ENCODE measurements around the gene PAX2. TPM values are rescaled to one million over a fixed set of nuclear protein-coding genes. Genes with fewer than 3 reads are reported as not detected.

The PAX2 gene
- total RNA-seq, 4 donors from 2014 or later, result not detected

DNA sequence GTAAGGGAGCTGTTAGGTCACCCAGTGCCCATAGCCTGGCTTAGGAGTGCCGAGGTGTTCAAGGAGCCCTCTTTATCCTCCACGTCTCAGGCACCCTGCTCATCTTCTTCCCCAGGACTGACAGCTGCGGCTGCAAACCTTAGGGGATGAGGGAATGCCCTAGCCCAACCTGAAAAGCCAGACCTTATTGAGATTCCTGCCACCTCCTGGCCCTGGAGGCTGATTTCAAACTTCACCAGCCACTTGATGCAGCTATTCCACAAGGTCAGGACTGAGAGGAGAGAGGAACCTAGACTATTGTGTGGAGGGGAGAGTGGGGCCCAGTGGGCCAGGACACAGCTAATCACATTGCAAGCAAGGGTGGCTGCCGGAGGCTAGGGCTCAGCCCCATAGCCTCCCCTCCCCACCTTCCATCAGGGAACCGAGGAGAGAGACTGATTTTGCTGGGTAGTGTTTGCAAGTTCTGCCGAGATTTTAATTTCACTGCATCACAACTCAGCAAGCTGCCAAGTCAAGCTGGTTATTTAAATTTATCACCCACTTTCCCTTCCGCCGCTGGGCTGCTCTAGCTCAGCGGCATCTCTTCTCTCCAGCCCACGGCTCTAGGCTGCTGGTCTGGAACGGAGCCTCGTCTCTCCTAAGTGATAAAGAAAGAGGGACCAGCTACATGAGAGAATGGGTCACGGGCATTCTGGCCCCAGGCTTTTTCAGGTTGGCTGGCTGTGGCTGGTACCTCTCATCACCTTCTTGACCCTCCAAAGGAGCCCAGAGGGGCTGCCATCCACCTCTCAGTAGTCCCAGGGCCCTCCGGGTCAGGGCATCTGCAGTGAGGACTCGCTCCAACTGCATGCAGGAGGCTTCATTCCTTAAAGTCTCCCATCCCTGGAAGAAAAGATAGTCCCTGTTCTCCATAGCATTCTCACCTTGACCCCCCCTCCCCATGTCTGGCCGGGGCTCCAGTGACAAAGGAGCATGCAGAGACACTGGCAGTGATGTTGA is 66.7 kb downstream of the PAX2 start:
- no peak overlapping the region for H3K27ac ChIP-seq
- H3K4me1 ChIP-seq, result no peaks in the 10 kb centered on the region
- H3K4me3 ChIP-seq, result no peak overlapping the region
- H3K9me3 ChIP-seq, result no peaks in the 10 kb centered on the region
- no peaks in the 10 kb centered on the region for H3K36me3 ChIP-seq
- WGBS, 2 donors (ENCODE audit: low coverage in 1 of 2), result 71 to 75% methylated on average over 3 to 8 of the region's 16 CpGs
- no peak for ATAC-seq
- TF ChIP-seq POLR2A (IDR thresholded peaks at IDR 0.05) (no peak), POLR2AphosphoS5 (IDR thresholded peaks at IDR 0.05) (no peak), EP300 (IDR thresholded peaks at IDR 0.05) (no peak)
- H3K27me3 ChIP-seq, result peaks cover 99% of the 10 kb centered on the region

DNA sequence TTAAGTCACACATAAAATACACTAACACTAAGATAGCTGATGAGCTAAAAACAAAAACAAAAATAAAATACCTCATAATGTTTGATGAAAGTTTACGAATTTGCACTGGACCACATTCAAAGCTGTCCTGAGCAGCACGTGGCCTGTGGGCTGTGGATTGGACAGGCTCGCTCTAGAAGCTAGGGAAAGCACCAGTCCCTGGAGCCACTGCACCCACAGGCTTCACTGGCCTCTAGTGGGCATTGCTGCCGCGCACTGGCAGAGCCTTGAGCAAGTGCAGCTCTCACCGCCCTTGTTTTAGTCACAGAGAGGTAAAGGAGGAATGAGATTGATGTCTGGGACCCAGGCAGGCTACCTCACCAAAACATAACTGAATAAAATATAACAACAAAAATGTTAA is 67.6 kb downstream of the PAX2 start:
- H3K27ac ChIP-seq, result no peak overlapping the region
- no peaks in the 10 kb centered on the region for H3K4me1 ChIP-seq
- TF ChIP-seq EP300 (IDR thresholded peaks at IDR 0.05), result no peak
- TF ChIP-seq POLR2AphosphoS5 (IDR thresholded peaks at IDR 0.05), result no peak
- TF ChIP-seq POLR2A (IDR thresholded peaks at IDR 0.05), result no peak
- TF ChIP-seq, protein P1, sequence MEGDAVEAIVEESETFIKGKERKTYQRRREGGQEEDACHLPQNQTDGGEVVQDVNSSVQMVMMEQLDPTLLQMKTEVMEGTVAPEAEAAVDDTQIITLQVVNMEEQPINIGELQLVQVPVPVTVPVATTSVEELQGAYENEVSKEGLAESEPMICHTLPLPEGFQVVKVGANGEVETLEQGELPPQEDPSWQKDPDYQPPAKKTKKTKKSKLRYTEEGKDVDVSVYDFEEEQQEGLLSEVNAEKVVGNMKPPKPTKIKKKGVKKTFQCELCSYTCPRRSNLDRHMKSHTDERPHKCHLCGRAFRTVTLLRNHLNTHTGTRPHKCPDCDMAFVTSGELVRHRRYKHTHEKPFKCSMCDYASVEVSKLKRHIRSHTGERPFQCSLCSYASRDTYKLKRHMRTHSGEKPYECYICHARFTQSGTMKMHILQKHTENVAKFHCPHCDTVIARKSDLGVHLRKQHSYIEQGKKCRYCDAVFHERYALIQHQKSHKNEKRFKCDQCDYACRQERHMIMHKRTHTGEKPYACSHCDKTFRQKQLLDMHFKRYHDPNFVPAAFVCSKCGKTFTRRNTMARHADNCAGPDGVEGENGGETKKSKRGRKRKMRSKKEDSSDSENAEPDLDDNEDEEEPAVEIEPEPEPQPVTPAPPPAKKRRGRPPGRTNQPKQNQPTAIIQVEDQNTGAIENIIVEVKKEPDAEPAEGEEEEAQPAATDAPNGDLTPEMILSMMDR (IDR thresholded peaks at IDR 0.05), result no peak
- H3K27me3 ChIP-seq, result peaks cover 99% of the 10 kb centered on the region
- WGBS, 2 donors (ENCODE audit: low coverage in 1 of 2), result 70 to 74% methylated on average over 4 to 5 of the region's 6 CpGs
- H3K36me3 ChIP-seq, result no peaks in the 10 kb centered on the region
- H3K9me3 ChIP-seq, result no peaks in the 10 kb centered on the region
- H3K4me3 ChIP-seq, result no peak overlapping the region
- ATAC-seq, result no peak

DNA sequence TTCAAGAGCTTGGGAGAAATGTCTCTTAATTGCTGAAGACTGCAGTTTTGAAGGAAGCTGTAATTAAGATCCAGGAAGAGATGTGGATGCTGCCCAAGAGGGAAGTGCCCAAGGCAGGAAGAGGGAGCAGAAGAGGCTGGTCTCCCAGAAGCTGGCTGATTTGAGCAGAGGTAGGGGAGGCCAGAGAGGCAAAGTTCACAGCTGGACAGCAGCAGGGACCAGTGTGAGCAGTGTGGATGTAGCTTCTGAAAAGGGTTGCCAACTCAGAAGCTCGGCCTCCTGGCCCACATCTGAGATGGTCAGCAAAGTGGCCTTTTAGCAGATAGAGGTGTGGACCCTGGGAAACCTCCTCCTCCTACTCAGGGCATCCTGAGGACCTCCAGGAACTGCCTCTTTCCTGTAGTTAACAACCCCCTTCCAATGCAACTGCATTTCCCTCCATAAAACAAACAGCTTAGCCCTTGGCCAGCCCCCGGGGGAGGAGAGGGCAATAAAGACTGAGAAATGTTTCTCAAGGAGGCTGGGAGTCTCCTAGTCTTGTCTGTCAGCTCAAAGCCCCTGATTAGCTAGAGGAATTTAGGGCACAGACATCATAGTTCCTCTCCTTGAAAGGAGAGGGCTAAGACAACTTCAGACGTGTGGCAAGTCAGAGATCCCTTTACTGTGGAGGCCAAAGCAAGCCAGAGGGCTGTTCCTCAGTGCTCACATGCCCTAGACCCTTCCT is 69.5 kb downstream of the PAX2 start:
- no peaks in the 10 kb centered on the region for H3K9me3 ChIP-seq
- TF ChIP-seq POLR2AphosphoS5 (IDR thresholded peaks at IDR 0.05), result no peak
- TF ChIP-seq POLR2A (IDR thresholded peaks at IDR 0.05), result no peak
- TF ChIP-seq EP300 (IDR thresholded peaks at IDR 0.05), result no peak
- TF ChIP-seq, protein P1 (IDR thresholded peaks at IDR 0.05), result no peak
- H3K36me3 ChIP-seq, result no peaks in the 10 kb centered on the region
- ATAC-seq, result no peak
- H3K4me1 ChIP-seq, result no peaks in the 10 kb centered on the region
- H3K27ac ChIP-seq, result no peak overlapping the region
- H3K4me3 ChIP-seq, result no peak overlapping the region
- WGBS, 2 donors (ENCODE audit: low coverage in 1 of 2), result 20% methylated on average over 1 of the region's 3 CpGs; no CpG with 5 or more reads in 1 of the 2 donors
- H3K27me3 ChIP-seq, result peaks cover 99% of the 10 kb centered on the region

DNA sequence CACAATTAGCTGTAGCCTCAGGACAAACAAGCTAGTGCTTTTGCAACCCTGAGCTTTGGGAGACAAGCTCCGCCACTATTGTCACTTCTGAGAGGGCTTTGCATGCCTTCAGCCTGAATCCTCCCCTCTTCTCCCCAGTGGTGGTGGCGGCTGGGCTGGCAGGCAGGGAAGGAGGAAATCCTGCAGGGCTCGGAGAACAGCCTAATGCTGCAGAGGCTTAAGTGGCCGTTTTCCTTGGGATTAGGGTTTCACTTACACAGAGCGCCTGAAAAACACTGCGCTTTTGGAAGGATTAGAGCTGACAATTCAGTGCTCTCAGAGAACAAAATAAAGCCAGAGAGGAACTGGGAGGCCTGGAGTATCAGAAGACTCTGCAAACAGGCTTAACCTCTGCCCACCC is 71.3 kb downstream of the PAX2 start:
- Histone ChIP-seq H3K9me3 (no peaks in the 10 kb centered on the region), H3K27me3 (peaks cover 99% of the 10 kb centered on the region), H3K36me3 (no peaks in the 10 kb centered on the region), H3K27ac (no peak overlapping the region), H3K4me1 (no peaks in the 10 kb centered on the region), H3K4me3 (no peak overlapping the region)
- TF ChIP-seq EP300 (IDR thresholded peaks at IDR 0.05) (no peak), POLR2AphosphoS5 (IDR thresholded peaks at IDR 0.05) (no peak), POLR2A (IDR thresholded peaks at IDR 0.05) (no peak)
- TF ChIP-seq, protein P1 (IDR thresholded peaks at IDR 0.05), result no peak
- WGBS, 2 donors (ENCODE audit: low coverage in 1 of 2), result 53% methylated on average over 4 of the region's 6 CpGs; no CpG with 5 or more reads in 1 of the 2 donors
- ATAC-seq, result no peak

DNA sequence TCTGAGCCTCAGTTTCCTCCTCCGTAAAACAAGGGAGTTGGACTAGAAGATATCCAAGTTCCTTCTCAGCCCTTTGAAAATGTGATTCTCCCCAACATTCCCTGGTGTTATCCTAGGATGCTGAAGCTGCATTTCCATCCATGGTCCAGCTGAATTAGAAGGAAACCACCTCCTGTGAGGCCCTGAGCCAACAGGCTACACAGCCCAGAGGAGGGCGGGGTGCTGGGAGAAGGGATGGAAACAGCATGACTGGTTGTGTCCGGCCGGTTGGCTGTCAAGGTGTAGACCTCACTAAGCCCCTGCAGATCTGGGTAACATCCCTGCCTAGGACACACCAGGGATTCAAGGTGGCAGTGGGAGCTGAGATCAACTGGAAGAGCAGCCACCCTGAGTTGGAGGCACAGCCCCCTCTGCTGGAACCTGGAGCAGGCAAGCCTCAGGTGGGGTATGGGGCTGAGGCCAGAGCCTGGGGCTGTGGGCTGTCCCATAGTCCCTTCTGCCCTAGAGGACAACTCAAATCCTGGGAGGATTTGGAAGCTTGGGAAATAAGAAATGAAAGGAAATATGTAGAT is 72.0 kb downstream of the PAX2 start:
- no peaks in the 10 kb centered on the region for H3K4me1 ChIP-seq
- H3K27me3 ChIP-seq, result peaks cover 99% of the 10 kb centered on the region
- TF ChIP-seq EP300 (IDR thresholded peaks at IDR 0.05) (no peak), POLR2AphosphoS5 (IDR thresholded peaks at IDR 0.05) (no peak), POLR2A (IDR thresholded peaks at IDR 0.05) (no peak)
- TF ChIP-seq, protein P1 (IDR thresholded peaks at IDR 0.05), result no peak
- WGBS, 2 donors (ENCODE audit: low coverage in 1 of 2), result 60% methylated on average over 1 of the region's 4 CpGs; no CpG with 5 or more reads in 1 of the 2 donors
- no peaks in the 10 kb centered on the region for H3K36me3 ChIP-seq
- no peaks in the 10 kb centered on the region for H3K9me3 ChIP-seq
- no peak overlapping the region for H3K4me3 ChIP-seq
- no peak overlapping the region for H3K27ac ChIP-seq
- ATAC-seq, result no peak
